T-helper 1 cell treated with Interleukin-12 subunit alpha and Interleukin-12 subunit beta and Interleukin-4 antibody, amounts not matched to agents 30 ng/mL and 1 ng/mL, for 36 hours (primary cell): ENCODE results near the gene ZNF785. TPM values are rescaled to one million over a fixed set of nuclear protein-coding genes. Genes with fewer than 3 reads are reported as not detected.
"Not testable (repeated sequence)": the region's sequence is repeated elsewhere in the genome, so short reads cannot be mapped to it uniquely, and the experiment has no call there.

Experiments
- intact Hi-C: fragments of 100-400 bp; cut with micrococcal nuclease; formaldehyde crosslinking; loops from one replicate; pipeline ENCODE4 v1.15.1; 2024
- total RNA-seq: library from RNA; stranded (reverse); gene quantifications from 2 replicates; pipeline ENCODE4 v1.2.3, GENCODE V29; 2022

ZNF785 gene
- total RNA-seq, 1 donor from 2014 or later, result 22.4 TPM

GRCh38 chr16:30543067-30543466 lies 42.4 kb downstream of the ZNF785 start:
- intact Hi-C loops, result no loop called here

DNA sequence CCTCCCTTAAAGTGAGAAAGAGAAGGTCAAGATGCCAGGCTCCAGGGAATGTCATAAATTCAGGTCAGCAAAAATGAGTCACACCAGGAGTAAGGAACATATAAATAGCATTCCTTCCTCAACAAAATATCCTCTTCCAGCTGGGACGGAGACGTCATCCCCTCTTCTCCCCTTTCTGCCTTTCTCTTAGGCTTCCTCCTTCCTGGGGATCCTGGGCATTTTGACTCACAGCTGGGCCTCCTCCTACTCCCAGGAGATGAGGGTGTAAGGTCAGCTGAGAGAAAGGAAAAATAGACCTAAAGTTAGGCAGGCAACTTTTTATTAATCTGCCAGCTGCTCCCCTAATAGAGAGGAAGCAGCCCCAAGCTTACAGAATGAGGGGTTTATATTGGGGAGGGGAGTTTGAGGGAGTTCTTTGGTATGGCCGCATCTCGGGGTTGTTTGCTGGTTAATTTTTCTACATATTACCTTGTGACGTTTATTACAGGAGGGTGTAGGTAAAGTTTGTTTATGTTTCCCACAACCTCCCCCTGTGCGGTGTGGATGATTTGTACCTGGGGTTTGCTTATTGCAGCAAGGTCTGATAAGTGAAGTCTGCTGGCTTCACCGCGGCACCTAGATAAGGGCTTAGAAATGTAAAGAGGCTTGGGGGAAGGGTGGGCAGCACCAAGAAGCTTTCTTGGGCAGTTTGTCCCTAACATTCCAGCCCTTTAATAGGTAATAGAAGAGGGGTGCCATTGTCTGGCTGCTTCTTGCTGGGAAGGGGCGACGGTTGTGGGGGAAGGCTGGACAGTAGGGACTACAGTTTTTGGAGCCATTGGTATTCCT lies 43.8 kb downstream of the ZNF785 start:
- intact Hi-C loops, result no loop called here

GRCh38 chr16:30540916-30541464 lies 44.5 kb downstream of the ZNF785 start:
- intact Hi-C loops, result not testable (repeated sequence)

GRCh38 chr16:30539986-30540526 lies 45.4 kb downstream of the ZNF785 start:
- intact Hi-C loops, result not testable (repeated sequence)

DNA sequence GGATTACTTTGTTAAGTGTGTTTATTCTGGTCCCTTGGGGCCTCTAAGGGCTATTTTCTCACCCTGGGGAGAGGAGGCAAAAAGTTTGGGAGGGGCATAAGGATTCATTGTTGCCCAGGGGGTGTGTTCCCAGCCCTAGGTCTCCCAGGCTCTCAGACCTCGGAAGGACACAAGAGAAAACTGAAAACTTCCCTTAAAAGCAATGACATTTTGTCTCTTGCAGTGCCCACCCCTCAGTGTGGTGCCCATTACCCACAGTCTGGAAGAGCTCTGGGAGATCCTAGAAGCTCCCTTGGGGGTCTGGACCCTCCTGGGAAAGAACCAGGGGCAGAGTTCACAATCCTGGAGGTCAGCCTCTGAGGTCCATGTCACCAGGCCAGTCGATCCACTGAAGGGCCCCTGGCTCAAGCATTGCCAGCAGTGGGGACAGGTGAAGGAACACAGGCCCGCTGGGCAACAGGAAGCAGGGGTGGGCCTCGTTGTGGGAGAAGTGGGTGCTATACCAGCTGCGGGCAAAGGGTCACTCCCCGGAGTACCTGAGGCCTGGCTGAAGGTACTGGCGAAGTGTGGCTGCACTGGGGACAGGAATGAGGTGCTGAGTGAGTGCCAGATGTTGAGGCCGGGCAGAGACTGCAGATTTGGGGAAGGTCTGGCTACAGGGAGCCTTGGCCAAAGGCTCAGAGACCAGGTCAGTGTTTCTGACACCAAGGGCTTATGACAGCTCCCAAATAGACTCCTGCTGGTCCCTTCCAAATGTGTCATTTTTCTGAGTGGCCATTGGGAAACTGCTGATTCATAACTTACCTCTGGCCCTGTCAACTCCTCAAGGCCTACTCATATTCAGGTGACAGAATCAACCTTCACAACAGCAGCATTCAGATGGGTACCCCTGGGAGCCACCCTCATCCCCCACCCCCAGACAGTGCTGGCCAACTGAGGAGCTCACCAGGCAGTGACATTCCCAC lies 46.2 kb downstream of the ZNF785 start:
- intact Hi-C loops, result no loop called here

GRCh38 chr16:30536391-30537024 lies 49.0 kb downstream of the ZNF785 start:
- intact Hi-C loops, result not testable (repeated sequence)

DNA sequence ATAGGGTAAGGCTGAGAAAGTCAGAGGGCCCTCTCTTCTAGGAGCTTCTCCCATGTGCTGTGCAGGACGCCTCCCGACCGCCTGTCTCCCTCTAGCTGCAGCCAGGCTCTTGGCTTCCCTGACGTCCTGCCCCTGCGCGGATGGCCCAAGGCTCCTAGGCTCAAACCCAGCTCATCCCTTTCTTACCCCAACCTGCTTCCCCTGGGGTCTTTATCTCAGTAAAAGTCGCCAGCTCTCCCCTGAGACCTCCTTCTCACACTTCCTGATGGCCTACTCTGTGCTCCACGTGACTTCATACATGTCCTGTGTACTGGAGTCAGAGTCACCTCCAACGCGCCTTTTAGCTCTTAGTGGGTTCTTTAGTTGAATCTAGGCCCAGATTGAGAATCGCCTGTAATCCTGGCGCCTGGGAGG lies 49.7 kb downstream of the ZNF785 start:
- intact Hi-C loops, result loop anchor here (1.0 to 2.0 kb wide), 10 partner anchors 8 to 163 kb away; partner anchors contain the start of genes DCTPP1, ITGAL, SRCAP and ZNF764

DNA sequence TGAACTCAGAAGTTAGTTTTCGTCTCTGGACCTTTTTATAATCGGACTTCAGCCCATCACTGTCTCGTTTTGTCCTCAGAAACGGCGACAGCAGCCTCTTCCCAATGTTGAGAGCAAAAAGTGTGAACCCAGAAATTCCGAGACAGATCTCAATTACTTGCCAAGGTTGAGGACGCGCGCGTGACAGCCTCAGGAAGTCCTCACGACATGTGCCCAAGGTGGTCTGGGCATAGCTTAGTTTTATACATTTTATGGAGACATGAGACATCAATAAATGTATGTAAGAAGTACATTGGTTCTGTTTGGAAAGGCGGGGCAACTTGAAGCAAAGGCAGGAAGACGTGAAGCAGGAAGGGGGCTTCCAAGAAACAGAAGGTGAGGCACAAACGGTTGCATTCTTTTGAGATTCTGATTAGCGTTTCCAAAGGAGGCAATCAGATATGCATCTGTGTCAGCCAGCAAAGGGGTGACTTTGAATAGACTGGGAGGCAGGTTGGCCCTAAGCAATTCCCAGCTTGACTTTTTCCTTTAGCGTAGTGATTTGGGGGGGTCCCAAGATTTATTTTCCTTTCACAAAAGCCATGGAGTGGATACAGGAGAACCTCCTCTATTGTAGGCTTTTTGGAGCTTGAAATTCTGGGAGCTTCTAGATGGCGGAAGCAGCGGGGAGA lies 50.3 kb downstream of the ZNF785 start:
- intact Hi-C loops, result loop anchor here (1.0 to 2.0 kb wide), 10 partner anchors 8 to 164 kb away; partner anchors contain the start of genes DCTPP1, ITGAL, SRCAP and ZNF764

- intact Hi-C loops, result loop anchor here (1.0 to 2.0 kb wide), 12 partner anchors 7 to 214 kb away; partner anchors contain the start of genes DCTPP1, FBRS, ITGAL and PHKG2
Observed at GRCh38 chr16:30534368-30535105, 51.0 kb downstream of the ZNF785 start, which contains the start of gene ZNF747. Gene ZNF747, minus strand, starts transcription at chr16:30534858. Its CDS starts 179 bp downstream, at chr16:30534679.

- intact Hi-C loops, result loop anchor here (1.0 to 2.0 kb wide), 3 partner anchors 124 to 214 kb away; partner anchors contain the start of genes FBRS, PHKG2 and SRCAP
Observed at GRCh38 chr16:30533748-30534367, 51.6 kb downstream of the ZNF785 start.

- intact Hi-C loops, result no loop called here
Observed at GRCh38 chr16:30533146-30533522, 52.4 kb downstream of the ZNF785 start.

- intact Hi-C loops, result no loop called here
Observed at GRCh38 chr16:30532285-30533145, 53.0 kb downstream of the ZNF785 start.

Other genes with a start within 250 kb of the ZNF785 start
- 84.1 and 88.8 TPM in 2 replicates for gene CD2BP2, start 230.4 kb downstream of the ZNF785 start, total RNA-seq
- gene TBC1D10B, start 215.2 kb downstream of the ZNF785 start, total RNA-seq, result 71.1 and 72.7 TPM in 2 replicates
- not detected in 2 replicates for gene MYL11, start 210.9 kb downstream of the ZNF785 start, total RNA-seq
- 355 and 356 TPM in 2 replicates for gene SEPTIN1, start 203.1 kb downstream of the ZNF785 start, total RNA-seq
- 17.2 and 18.0 TPM in 2 replicates for gene ZNF48, start 190.3 kb downstream of the ZNF785 start, total RNA-seq
- gene ZNF771, start 178.1 kb downstream of the ZNF785 start, total RNA-seq, result 4.9 and 5.9 TPM in 2 replicates
- 76.4 and 78.5 TPM in 2 replicates for gene DCTPP1, start 155.7 kb downstream of the ZNF785 start, total RNA-seq
- 73.8 and 77.3 TPM in 2 replicates for gene SEPHS2, start 139.8 kb downstream of the ZNF785 start, total RNA-seq
- 660 and 669 TPM in 2 replicates for gene ITGAL, start 113.0 kb downstream of the ZNF785 start, total RNA-seq
- gene ZNF768, start 59.1 kb downstream of the ZNF785 start, total RNA-seq, result 6.7 and 6.9 TPM in 2 replicates
- 13.8 and 14.1 TPM in 2 replicates for gene ZNF747, start 50.8 kb downstream of the ZNF785 start, total RNA-seq
- 21.2 and 22.5 TPM in 2 replicates for gene ZNF764, start 27.3 kb downstream of the ZNF785 start, total RNA-seq
- gene ZNF688, start 14.0 kb downstream of the ZNF785 start, total RNA-seq, result 13.2 and 13.6 TPM in 2 replicates
- gene ZNF689, start 24.7 kb upstream of the ZNF785 start, total RNA-seq, result 13.5 and 13.7 TPM in 2 replicates
- 90.0 and 91.6 TPM in 2 replicates for gene PRR14, start 65.3 kb upstream of the ZNF785 start, total RNA-seq
- gene FBRS, start 72.7 kb upstream of the ZNF785 start, total RNA-seq, result 162 and 164 TPM in 2 replicates
- gene SRCAP, start 113.5 kb upstream of the ZNF785 start, total RNA-seq, result 93.9 and 99.5 TPM in 2 replicates
- 44.6 and 47.4 TPM in 2 replicates for gene PHKG2, start 162.7 kb upstream of the ZNF785 start, total RNA-seq
- gene CFAP119, start 176.4 kb upstream of the ZNF785 start, total RNA-seq, result 1.6 TPM in 2 replicates
- 97.2 and 102 TPM in 2 replicates for gene RNF40, start 176.6 kb upstream of the ZNF785 start, total RNA-seq
- gene ZNF629, start 201.5 kb upstream of the ZNF785 start, total RNA-seq, result 1.9 and 2.1 TPM in 2 replicates